HG03520 (cell line): ENCODE measurements around the gene MFF.

Experiments used
- ATAC-seq: cut with Tn5 transposase; IDR thresholded peaks from one replicate; pipeline ENCODE4 v1.9.1; 2021; ENCODE audit warnings: mild to moderate bottlenecking, moderate library complexity; ENCODE audit not compliant: unreplicated experiment

Gene MFF

DNA sequence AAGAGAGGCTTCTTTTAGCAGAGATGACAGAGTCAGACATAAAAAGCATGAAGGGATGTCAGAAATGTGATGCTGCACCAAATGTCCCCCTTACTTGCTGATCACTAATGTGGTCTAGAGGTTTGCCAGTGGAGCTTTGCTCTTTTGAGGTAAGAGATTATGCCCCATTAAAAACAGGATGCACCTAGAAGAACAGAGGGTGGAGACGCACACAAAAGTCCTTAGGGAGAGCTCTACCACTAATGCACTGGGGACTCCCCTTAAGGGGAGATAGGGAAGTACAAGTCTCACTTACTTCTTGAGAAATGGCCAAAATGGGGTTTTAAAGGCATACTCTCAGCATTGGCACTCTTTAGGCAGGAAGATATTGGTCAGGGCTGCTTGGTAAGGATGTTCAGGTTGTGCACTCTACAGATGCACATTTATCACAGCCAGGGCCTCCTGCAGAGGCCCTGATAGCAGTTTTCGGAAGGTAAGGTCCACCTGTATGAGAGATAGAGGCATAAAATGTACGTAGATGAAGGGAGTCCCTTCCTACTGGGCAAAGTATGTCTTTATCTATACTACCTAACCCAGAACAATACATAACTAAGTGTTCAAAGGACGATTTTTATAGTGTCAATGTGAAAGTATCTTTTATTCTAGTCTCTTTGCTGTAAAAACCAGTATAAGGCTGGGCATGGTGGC is 79.7 kb downstream of the MFF start:
- ATAC-seq = no peak

DNA sequence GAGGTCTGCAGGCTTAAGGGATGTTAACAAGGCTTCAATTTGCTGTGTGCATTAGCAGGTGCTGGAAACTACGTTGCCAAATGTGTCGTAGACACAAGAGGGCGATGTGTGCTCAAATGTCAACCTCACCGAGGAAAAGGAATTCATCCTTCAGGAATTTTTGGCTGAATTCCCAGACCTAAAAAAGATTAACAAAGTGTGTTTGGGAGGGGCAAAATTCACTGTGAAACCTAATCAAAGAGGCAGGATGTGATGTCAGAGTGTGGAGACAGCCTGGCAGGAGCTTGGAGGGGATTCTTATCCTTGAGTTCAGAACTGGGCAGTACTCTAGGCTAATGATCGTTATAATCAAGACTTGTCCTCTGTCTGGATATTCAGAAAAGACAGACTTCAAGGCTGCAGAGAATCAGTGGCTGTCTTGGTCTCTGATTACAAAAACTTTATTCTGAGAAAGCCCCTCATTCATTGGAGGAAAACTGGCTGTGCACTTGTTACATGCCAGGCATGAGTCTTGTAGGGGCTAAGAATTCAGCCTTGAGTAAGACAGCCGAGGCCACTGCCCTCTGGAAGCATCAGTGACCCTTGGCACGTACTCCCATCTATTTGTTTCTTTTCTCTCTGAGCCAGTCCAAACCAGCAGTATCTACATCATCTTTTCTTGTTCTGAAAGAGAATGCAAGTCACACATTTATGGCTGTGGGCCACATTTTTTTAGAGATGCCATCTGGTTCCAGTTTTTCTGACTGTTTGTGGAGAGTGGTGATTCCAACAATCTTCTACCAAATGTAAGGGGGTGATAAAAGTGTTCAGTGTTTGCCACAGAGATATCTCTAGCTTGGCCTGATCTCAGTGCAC is 81.4 kb downstream of the MFF start:
- ATAC-seq = peak; percentile 33
